ENCODE measurements around the gene ACTN1.

The ACTN1 gene

GRCh38 chr14:68922201-68922621, 56.9 kb downstream of the ACTN1 start:
- TF ChIP-seq GATA3 (IDR thresholded peaks at IDR 0.05; ENCODE audit: low read depth, low read length) (no peak), GATA2 (IDR thresholded peaks at IDR 0.05; ENCODE audit: low read depth, low read length) (no peak)

- TF ChIP-seq GATA2 (IDR thresholded peaks at IDR 0.05; ENCODE audit: low read depth, low read length) (no peak), GATA3 (IDR thresholded peaks at IDR 0.05; ENCODE audit: low read depth, low read length) (no peak)
Measured at GRCh38 chr14:68921666-68922065, 57.4 kb downstream of the ACTN1 start.

- no peak for TF ChIP-seq GATA2 (IDR thresholded peaks at IDR 0.05; ENCODE audit: low read depth, low read length)
- TF ChIP-seq GATA3 (IDR thresholded peaks at IDR 0.05; ENCODE audit: low read depth, low read length): no peak
Measured at GRCh38 chr14:68921049-68921448, 58.1 kb downstream of the ACTN1 start.

GRCh38 chr14:68919129-68919927, 59.8 kb downstream of the ACTN1 start:
- TF ChIP-seq GATA2 (IDR thresholded peaks at IDR 0.05; ENCODE audit: low read depth, low read length) (no peak), GATA3 (IDR thresholded peaks at IDR 0.05; ENCODE audit: low read depth, low read length) (no peak)

- no peak for TF ChIP-seq GATA2 (IDR thresholded peaks at IDR 0.05; ENCODE audit: low read depth, low read length)
- TF ChIP-seq GATA3 (IDR thresholded peaks at IDR 0.05; ENCODE audit: low read depth, low read length): no peak
Measured at GRCh38 chr14:68918612-68919011, 60.5 kb downstream of the ACTN1 start.

- TF ChIP-seq GATA2 (IDR thresholded peaks at IDR 0.05; ENCODE audit: low read depth, low read length): no peak
- TF ChIP-seq GATA3 (IDR thresholded peaks at IDR 0.05; ENCODE audit: low read depth, low read length): no peak
Measured at GRCh38 chr14:68916358-68916941, 62.7 kb downstream of the ACTN1 start.

- no peak for TF ChIP-seq GATA3 (IDR thresholded peaks at IDR 0.05; ENCODE audit: low read depth, low read length)
- TF ChIP-seq GATA2 (IDR thresholded peaks at IDR 0.05; ENCODE audit: low read depth, low read length): no peak
Measured at GRCh38 chr14:68913516-68913915, 65.6 kb downstream of the ACTN1 start.

- 0 out of 2 replicates have a peak, but pooled peaks have one; percentile 9 for TF ChIP-seq GATA2 (IDR thresholded peaks at IDR 0.05; ENCODE audit: low read depth, low read length)
- TF ChIP-seq GATA3 (IDR thresholded peaks at IDR 0.05; ENCODE audit: low read depth, low read length): no peak
Measured at GRCh38 chr14:68911594-68912227, 67.4 kb downstream of the ACTN1 start.

- TF ChIP-seq GATA2 (IDR thresholded peaks at IDR 0.05; ENCODE audit: low read depth, low read length) (no peak), GATA3 (IDR thresholded peaks at IDR 0.05; ENCODE audit: low read depth, low read length) (no peak)
Measured at GRCh38 chr14:68910540-68910939, 68.6 kb downstream of the ACTN1 start.

GRCh38 chr14:68908803-68909202, 70.3 kb downstream of the ACTN1 start:
- no peak for TF ChIP-seq GATA2 (IDR thresholded peaks at IDR 0.05; ENCODE audit: low read depth, low read length)
- TF ChIP-seq GATA3 (IDR thresholded peaks at IDR 0.05; ENCODE audit: low read depth, low read length): no peak

- TF ChIP-seq GATA3 (IDR thresholded peaks at IDR 0.05; ENCODE audit: low read depth, low read length) (no peak), GATA2 (IDR thresholded peaks at IDR 0.05; ENCODE audit: low read depth, low read length) (no peak)
Measured at GRCh38 chr14:68908201-68908600, 70.9 kb downstream of the ACTN1 start.

- TF ChIP-seq GATA3 (IDR thresholded peaks at IDR 0.05; ENCODE audit: low read depth, low read length) (no peak), GATA2 (IDR thresholded peaks at IDR 0.05; ENCODE audit: low read depth, low read length) (no peak)
Measured at GRCh38 chr14:68906439-68906838, 72.7 kb downstream of the ACTN1 start.

- TF ChIP-seq GATA2 (IDR thresholded peaks at IDR 0.05; ENCODE audit: low read depth, low read length): no peak
- TF ChIP-seq GATA3 (IDR thresholded peaks at IDR 0.05; ENCODE audit: low read depth, low read length): no peak
Measured at GRCh38 chr14:68905107-68905895, 73.8 kb downstream of the ACTN1 start.

GRCh38 chr14:68902357-68902756, 76.7 kb downstream of the ACTN1 start:
- TF ChIP-seq GATA3 (IDR thresholded peaks at IDR 0.05; ENCODE audit: low read depth, low read length): no peak
- TF ChIP-seq GATA2 (IDR thresholded peaks at IDR 0.05; ENCODE audit: low read depth, low read length): no peak

Measured in SH-SY5Y (cell line).